HT1080 (cell line): ENCODE results near the gene RNF223. TPM values are rescaled to one million over a fixed set of nuclear protein-coding genes. Genes with fewer than 3 reads are reported as not detected.
"Not testable (repeated sequence)": the region's sequence is repeated elsewhere in the genome, so short reads cannot be mapped to it uniquely, and the experiment has no call there.

ENCODE experiments used
- DNase-seq: peaks from one replicate; pipeline ENCODE4 v3.0.0-alpha.2; 2015; ENCODE audit warnings: low read depth
- total RNA-seq: library from RNA; depleted of rRNA; stranded (reverse); fragments of >200 nt; shearing (Covaris generic); gene quantifications from 2 replicates; pipeline ENCODE4 v1.2.3, GENCODE V29; 2014

The RNF223 gene
- total RNA-seq, 1 experiment from 2014 or later: not detected

GRCh38 chr1:1061682-1062345, 12.3 kb downstream of the RNF223 start:
- DNase-seq: no peak

- DNase-seq: no peak
These were observed 13.7 kb downstream of the RNF223 start for GRCh38 chr1:1060281-1061000.

GRCh38 chr1:1059494-1060280, 14.4 kb downstream of the RNF223 start:
- DNase-seq: peak; percentile 70

- peak; percentile 31 for DNase-seq
These were observed 15.1 kb downstream of the RNF223 start for GRCh38 chr1:1058921-1059493.

- no peak for DNase-seq
These were observed 15.8 kb downstream of the RNF223 start for GRCh38 chr1:1058088-1058905.

GRCh38 chr1:1057769-1058087, 16.4 kb downstream of the RNF223 start:
- DNase-seq: not testable (repeated sequence)

GRCh38 chr1:1055841-1056736, 18.0 kb downstream of the RNF223 start:
- no peak for DNase-seq

GRCh38 chr1:1054971-1055370, 19.1 kb downstream of the RNF223 start:
- no peak for DNase-seq

GRCh38 chr1:1054099-1054700, 19.9 kb downstream of the RNF223 start:
- no peak for DNase-seq

- no peak for DNase-seq
These were observed 20.4 kb downstream of the RNF223 start for GRCh38 chr1:1053682-1054081.

- no peak for DNase-seq
These were observed 21.1 kb downstream of the RNF223 start for GRCh38 chr1:1053022-1053421.

- DNase-seq: no peak
These were observed 21.9 kb downstream of the RNF223 start for GRCh38 chr1:1052003-1052840.

GRCh38 chr1:1051127-1051810, 22.8 kb downstream of the RNF223 start:
- no peak for DNase-seq

GRCh38 chr1:1050577-1051052, 23.5 kb downstream of the RNF223 start:
- no peak for DNase-seq

- DNase-seq: no peak
These were observed 24.6 kb downstream of the RNF223 start for GRCh38 chr1:1049318-1050165.

- DNase-seq: no peak
These were observed 25.3 kb downstream of the RNF223 start for GRCh38 chr1:1048765-1049164.

GRCh38 chr1:1047963-1048362, 26.1 kb downstream of the RNF223 start:
- DNase-seq: no peak
